ENCODE data around the gene LRMDA. TPM values are rescaled to one million over a fixed set of nuclear protein-coding genes. Genes with fewer than 3 reads are reported as not detected.

The LRMDA gene
- total RNA-seq, 1 experiment from 2014 or later: not detected

DNA sequence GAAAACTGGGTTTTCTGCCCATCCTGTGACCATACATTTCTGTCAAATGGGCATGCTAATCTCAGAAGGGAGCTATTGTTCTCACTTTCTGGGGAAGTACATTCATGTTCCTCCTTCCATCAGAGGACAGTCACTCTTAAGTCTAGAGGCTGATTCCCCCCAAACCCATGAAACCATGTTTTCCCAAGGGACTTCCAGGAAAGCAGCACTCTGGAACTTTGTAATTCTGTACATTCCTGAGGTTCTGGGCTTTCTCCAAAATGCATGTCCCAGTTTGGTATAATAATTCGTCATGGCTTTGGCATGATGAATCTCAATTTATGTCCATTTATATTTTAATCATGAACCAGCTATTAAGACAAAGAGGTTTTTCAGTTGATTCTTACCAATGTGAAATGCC lies 688.1 kb downstream of the LRMDA start:
- BruUV-seq (replicated peaks): no TSS peak
- Histone ChIP-seq H3K27me3 (replicated peaks; ENCODE audit: insufficient read depth, low read depth, low read length, poor library complexity) (no peaks in the 10 kb centered on the region), H3K4me1 (ENCODE audit: insufficient read depth, low read length, poor library complexity, severe bottlenecking) (no peaks in the 10 kb centered on the region), H3K36me3 (ENCODE audit: insufficient read depth, low read length, poor library complexity, severe bottlenecking) (no peaks in the 10 kb centered on the region), H3K9me3 (ENCODE audit: low read depth, low read length, poor library complexity, severe bottlenecking) (no peaks in the 10 kb centered on the region), H3K4me3 (ENCODE audit: low read depth, low read length, poor library complexity, severe bottlenecking) (no peak overlapping the region), H3K27ac (ENCODE audit: low read depth, low read length, poor library complexity, severe bottlenecking) (no peak overlapping the region)
- TF ChIP-seq, protein P1, sequence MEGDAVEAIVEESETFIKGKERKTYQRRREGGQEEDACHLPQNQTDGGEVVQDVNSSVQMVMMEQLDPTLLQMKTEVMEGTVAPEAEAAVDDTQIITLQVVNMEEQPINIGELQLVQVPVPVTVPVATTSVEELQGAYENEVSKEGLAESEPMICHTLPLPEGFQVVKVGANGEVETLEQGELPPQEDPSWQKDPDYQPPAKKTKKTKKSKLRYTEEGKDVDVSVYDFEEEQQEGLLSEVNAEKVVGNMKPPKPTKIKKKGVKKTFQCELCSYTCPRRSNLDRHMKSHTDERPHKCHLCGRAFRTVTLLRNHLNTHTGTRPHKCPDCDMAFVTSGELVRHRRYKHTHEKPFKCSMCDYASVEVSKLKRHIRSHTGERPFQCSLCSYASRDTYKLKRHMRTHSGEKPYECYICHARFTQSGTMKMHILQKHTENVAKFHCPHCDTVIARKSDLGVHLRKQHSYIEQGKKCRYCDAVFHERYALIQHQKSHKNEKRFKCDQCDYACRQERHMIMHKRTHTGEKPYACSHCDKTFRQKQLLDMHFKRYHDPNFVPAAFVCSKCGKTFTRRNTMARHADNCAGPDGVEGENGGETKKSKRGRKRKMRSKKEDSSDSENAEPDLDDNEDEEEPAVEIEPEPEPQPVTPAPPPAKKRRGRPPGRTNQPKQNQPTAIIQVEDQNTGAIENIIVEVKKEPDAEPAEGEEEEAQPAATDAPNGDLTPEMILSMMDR (conservative IDR thresholded peaks at IDR 0.05; ENCODE audit: low read depth, low read length): no peak
- no peak for TF ChIP-seq EZH2 (IDR thresholded peaks at IDR 0.05; ENCODE audit: borderline replicate concordance, low read depth, low read length, poor library complexity, severe bottlenecking)
- ChIA-PET CTCF (no interaction called here), POLR2A (ENCODE audit: low non-redundant PET) (interaction anchor here (0.7 kb wide), 1 partner anchor 142 kb away, joined by 8 read pairs; no protein-coding TSS in a partner anchor)
- no peak for DNase-seq (ENCODE audit: low spot score)
- intact Hi-C loops (cut with micrococcal nuclease; ENCODE audit: unreplicated experiment): no loop called here

DNA sequence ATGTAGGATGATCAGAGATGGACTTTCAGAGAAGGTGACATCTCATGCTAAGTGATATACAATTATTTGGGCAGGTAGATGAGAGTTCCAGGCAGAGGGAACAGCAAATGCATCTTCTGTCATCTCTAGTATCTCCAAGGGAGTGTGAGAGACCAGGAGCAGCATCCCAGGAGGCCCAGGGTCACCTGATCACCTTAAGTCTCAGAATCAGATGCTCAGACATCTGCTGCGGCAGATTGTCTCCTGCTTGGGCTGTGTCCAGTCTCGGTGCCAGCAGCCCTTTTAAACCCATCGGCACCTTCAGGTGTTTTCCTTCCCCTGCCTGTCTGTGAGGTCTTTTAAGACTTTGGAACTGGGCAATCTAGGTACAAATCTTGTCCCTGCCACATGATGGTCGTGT lies 690.6 kb downstream of the LRMDA start:
- no peak for DNase-seq (ENCODE audit: low spot score)
- Histone ChIP-seq H3K9me3 (ENCODE audit: low read depth, low read length, poor library complexity, severe bottlenecking) (no peaks in the 10 kb centered on the region), H3K4me1 (ENCODE audit: insufficient read depth, low read length, poor library complexity, severe bottlenecking) (no peaks in the 10 kb centered on the region), H3K36me3 (ENCODE audit: insufficient read depth, low read length, poor library complexity, severe bottlenecking) (no peaks in the 10 kb centered on the region), H3K27me3 (replicated peaks; ENCODE audit: insufficient read depth, low read depth, low read length, poor library complexity) (no peaks in the 10 kb centered on the region), H3K27ac (ENCODE audit: low read depth, low read length, poor library complexity, severe bottlenecking) (no peak overlapping the region), H3K4me3 (ENCODE audit: low read depth, low read length, poor library complexity, severe bottlenecking) (no peak overlapping the region)
- TF ChIP-seq EZH2 (IDR thresholded peaks at IDR 0.05; ENCODE audit: borderline replicate concordance, low read depth, low read length, poor library complexity, severe bottlenecking): no peak
- TF ChIP-seq, protein P1 (conservative IDR thresholded peaks at IDR 0.05; ENCODE audit: low read depth, low read length): no peak
- CTCF ChIA-PET: no interaction called here
- POLR2A ChIA-PET (ENCODE audit: low non-redundant PET): no interaction called here
- intact Hi-C loops (cut with micrococcal nuclease; ENCODE audit: unreplicated experiment): no loop called here
- no TSS peak for BruUV-seq (replicated peaks)

DNA sequence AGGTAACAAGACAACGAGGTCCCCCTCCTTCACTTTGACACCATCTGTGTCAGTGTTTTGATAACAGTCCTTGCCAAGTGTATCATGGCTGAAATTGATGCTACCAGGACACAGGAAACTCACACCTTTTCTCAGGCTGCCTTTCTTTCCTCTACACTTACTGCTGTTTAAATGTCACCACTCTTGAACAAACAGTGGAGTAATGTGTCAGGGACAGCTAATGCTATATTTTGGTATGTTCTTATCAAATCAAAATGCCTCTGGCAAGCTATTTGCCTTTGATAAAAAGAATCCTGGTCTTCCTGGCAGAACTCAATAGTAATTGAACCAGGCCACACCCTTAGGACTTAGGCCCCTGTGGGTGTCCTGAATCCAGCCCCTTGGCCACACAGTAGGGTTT lies 692.9 kb downstream of the LRMDA start:
- H3K27me3 ChIP-seq (replicated peaks; ENCODE audit: insufficient read depth, low read depth, low read length, poor library complexity): peaks cover 11% of the 10 kb centered on the region
- no TSS peak for BruUV-seq (replicated peaks)
- POLR2A ChIA-PET (ENCODE audit: low non-redundant PET): no interaction called here
- no peaks in the 10 kb centered on the region for H3K36me3 ChIP-seq (ENCODE audit: insufficient read depth, low read length, poor library complexity, severe bottlenecking)
- H3K9me3 ChIP-seq (ENCODE audit: low read depth, low read length, poor library complexity, severe bottlenecking): no peaks in the 10 kb centered on the region
- intact Hi-C loops (cut with micrococcal nuclease; ENCODE audit: unreplicated experiment): no loop called here
- CTCF ChIA-PET: no interaction called here
- H3K4me3 ChIP-seq (ENCODE audit: low read depth, low read length, poor library complexity, severe bottlenecking): no peak overlapping the region
- no peak overlapping the region for H3K27ac ChIP-seq (ENCODE audit: low read depth, low read length, poor library complexity, severe bottlenecking)
- no peaks in the 10 kb centered on the region for H3K4me1 ChIP-seq (ENCODE audit: insufficient read depth, low read length, poor library complexity, severe bottlenecking)
- DNase-seq (ENCODE audit: low spot score): no peak
- TF ChIP-seq, protein P1 (conservative IDR thresholded peaks at IDR 0.05; ENCODE audit: low read depth, low read length): no peak
- no peak for TF ChIP-seq EZH2 (IDR thresholded peaks at IDR 0.05; ENCODE audit: borderline replicate concordance, low read depth, low read length, poor library complexity, severe bottlenecking)
